ENCODE results near the gene LIN54.
"Not testable (repeated sequence)": the region's sequence is repeated elsewhere in the genome, so short reads cannot be mapped to it uniquely, and the experiment has no call there.

The LIN54 gene

GRCh38 chr4:82918091-82918490 is 92.5 kb downstream of the LIN54 start:
- H3K9me3 ChIP-seq (ENCODE audit: control insufficient read depth, low read length) = no peaks in the 10 kb centered on the region
- H3K4me3 ChIP-seq (ENCODE audit: low read length) = no peak overlapping the region
- no peak overlapping the region for H3K9ac ChIP-seq (ENCODE audit: low read length)
- H3K27me3 ChIP-seq (ENCODE audit: control insufficient read depth, insufficient read depth, low read length) = no peaks in the 10 kb centered on the region
- no peaks in the 10 kb centered on the region for H3K4me1 ChIP-seq (ENCODE audit: control insufficient read depth, insufficient read depth, low read length)
- H3K36me3 ChIP-seq (ENCODE audit: control insufficient read depth, insufficient read depth, low read length) = no peaks in the 10 kb centered on the region

- H3K27me3 ChIP-seq (ENCODE audit: control insufficient read depth, insufficient read depth, low read length); H3K9me3 ChIP-seq (ENCODE audit: control insufficient read depth, low read length); H3K4me3 ChIP-seq (ENCODE audit: low read length); H3K4me1 ChIP-seq (ENCODE audit: control insufficient read depth, insufficient read depth, low read length); H3K36me3 ChIP-seq (ENCODE audit: control insufficient read depth, insufficient read depth, low read length); H3K9ac ChIP-seq (ENCODE audit: low read length): not testable (repeated sequence)
Observed at GRCh38 chr4:82913968-82914367, 96.7 kb downstream of the LIN54 start.

GRCh38 chr4:82913305-82913704 is 97.3 kb downstream of the LIN54 start:
- Histone ChIP-seq H3K36me3 (ENCODE audit: control insufficient read depth, insufficient read depth, low read length) (no peaks in the 10 kb centered on the region), H3K9ac (ENCODE audit: low read length) (no peak overlapping the region), H3K27me3 (ENCODE audit: control insufficient read depth, insufficient read depth, low read length) (no peaks in the 10 kb centered on the region), H3K4me1 (ENCODE audit: control insufficient read depth, insufficient read depth, low read length) (no peaks in the 10 kb centered on the region), H3K4me3 (ENCODE audit: low read length) (no peak overlapping the region), H3K9me3 (ENCODE audit: control insufficient read depth, low read length) (no peaks in the 10 kb centered on the region)

GRCh38 chr4:82909326-82909725 is 101.3 kb downstream of the LIN54 start:
- Histone ChIP-seq H3K36me3 (ENCODE audit: control insufficient read depth, insufficient read depth, low read length) (no peaks in the 10 kb centered on the region), H3K9ac (ENCODE audit: low read length) (no peak overlapping the region), H3K4me3 (ENCODE audit: low read length) (no peak overlapping the region), H3K4me1 (ENCODE audit: control insufficient read depth, insufficient read depth, low read length) (no peaks in the 10 kb centered on the region), H3K9me3 (ENCODE audit: control insufficient read depth, low read length) (no peaks in the 10 kb centered on the region), H3K27me3 (ENCODE audit: control insufficient read depth, insufficient read depth, low read length) (no peaks in the 10 kb centered on the region)

GRCh38 chr4:82906469-82906868 is 104.2 kb downstream of the LIN54 start:
- no peak overlapping the region for H3K9ac ChIP-seq (ENCODE audit: low read length)
- no peaks in the 10 kb centered on the region for H3K36me3 ChIP-seq (ENCODE audit: control insufficient read depth, insufficient read depth, low read length)
- no peaks in the 10 kb centered on the region for H3K4me1 ChIP-seq (ENCODE audit: control insufficient read depth, insufficient read depth, low read length)
- H3K4me3 ChIP-seq (ENCODE audit: low read length) = no peak overlapping the region
- no peaks in the 10 kb centered on the region for H3K9me3 ChIP-seq (ENCODE audit: control insufficient read depth, low read length)
- no peaks in the 10 kb centered on the region for H3K27me3 ChIP-seq (ENCODE audit: control insufficient read depth, insufficient read depth, low read length)

GRCh38 chr4:82905205-82905604 is 105.4 kb downstream of the LIN54 start:
- H3K27me3 ChIP-seq (ENCODE audit: control insufficient read depth, insufficient read depth, low read length) = no peaks in the 10 kb centered on the region
- H3K9ac ChIP-seq (ENCODE audit: low read length) = no peak overlapping the region
- H3K4me1 ChIP-seq (ENCODE audit: control insufficient read depth, insufficient read depth, low read length) = no peaks in the 10 kb centered on the region
- H3K4me3 ChIP-seq (ENCODE audit: low read length) = no peak overlapping the region
- no peaks in the 10 kb centered on the region for H3K36me3 ChIP-seq (ENCODE audit: control insufficient read depth, insufficient read depth, low read length)
- H3K9me3 ChIP-seq (ENCODE audit: control insufficient read depth, low read length) = no peaks in the 10 kb centered on the region

- H3K4me1 ChIP-seq (ENCODE audit: control insufficient read depth, insufficient read depth, low read length) = no peaks in the 10 kb centered on the region
- no peaks in the 10 kb centered on the region for H3K9me3 ChIP-seq (ENCODE audit: control insufficient read depth, low read length)
- H3K36me3 ChIP-seq (ENCODE audit: control insufficient read depth, insufficient read depth, low read length) = no peaks in the 10 kb centered on the region
- no peak overlapping the region for H3K9ac ChIP-seq (ENCODE audit: low read length)
- no peaks in the 10 kb centered on the region for H3K27me3 ChIP-seq (ENCODE audit: control insufficient read depth, insufficient read depth, low read length)
- H3K4me3 ChIP-seq (ENCODE audit: low read length) = no peak overlapping the region
Observed at GRCh38 chr4:82903737-82904136, 106.9 kb downstream of the LIN54 start.

GRCh38 chr4:82901183-82901718 is 109.4 kb downstream of the LIN54 start:
- peak overlapping the region; percentile 99 for H3K4me3 ChIP-seq (ENCODE audit: low read length)
- peak overlapping the region; percentile 96 for H3K9ac ChIP-seq (ENCODE audit: low read length)
- no peaks in the 10 kb centered on the region for H3K9me3 ChIP-seq (ENCODE audit: control insufficient read depth, low read length)
- no peaks in the 10 kb centered on the region for H3K27me3 ChIP-seq (ENCODE audit: control insufficient read depth, insufficient read depth, low read length)
- no peaks in the 10 kb centered on the region for H3K36me3 ChIP-seq (ENCODE audit: control insufficient read depth, insufficient read depth, low read length)
- H3K4me1 ChIP-seq (ENCODE audit: control insufficient read depth, insufficient read depth, low read length) = no peaks in the 10 kb centered on the region

- no peaks in the 10 kb centered on the region for H3K36me3 ChIP-seq (ENCODE audit: control insufficient read depth, insufficient read depth, low read length)
- H3K27me3 ChIP-seq (ENCODE audit: control insufficient read depth, insufficient read depth, low read length) = no peaks in the 10 kb centered on the region
- H3K4me1 ChIP-seq (ENCODE audit: control insufficient read depth, insufficient read depth, low read length) = no peaks in the 10 kb centered on the region
- H3K4me3 ChIP-seq (ENCODE audit: low read length) = peak within 1 kb of the TSS; percentile 99
- no peaks in the 10 kb centered on the region for H3K9me3 ChIP-seq (ENCODE audit: control insufficient read depth, low read length)
- H3K9ac ChIP-seq (ENCODE audit: low read length) = peak within 1 kb of the TSS; percentile 96
Observed at GRCh38 chr4:82900411-82901182, 110.0 kb downstream of the LIN54 start, which contains the start of gene THAP9. TSS of gene THAP9 (plus strand) at chr4:82900735. CDS start at chr4:82900803, 68 bp downstream.

GRCh38 chr4:82900066-82900410 is 110.6 kb downstream of the LIN54 start:
- H3K9me3 ChIP-seq (ENCODE audit: control insufficient read depth, low read length) = no peaks in the 10 kb centered on the region
- peak overlapping the region; percentile 99 for H3K4me3 ChIP-seq (ENCODE audit: low read length)
- peak overlapping the region; percentile 96 for H3K9ac ChIP-seq (ENCODE audit: low read length)

GRCh38 chr4:82899374-82900065 is 111.1 kb downstream of the LIN54 start:
- Histone ChIP-seq H3K9me3 (ENCODE audit: control insufficient read depth, low read length) (no peaks in the 10 kb centered on the region), H3K9ac (ENCODE audit: low read length) (peak overlapping the region; percentile 96), H3K4me1 (ENCODE audit: control insufficient read depth, insufficient read depth, low read length) (no peaks in the 10 kb centered on the region), H3K36me3 (ENCODE audit: control insufficient read depth, insufficient read depth, low read length) (no peaks in the 10 kb centered on the region), H3K4me3 (ENCODE audit: low read length) (peak overlapping the region; percentile 99), H3K27me3 (ENCODE audit: control insufficient read depth, insufficient read depth, low read length) (no peaks in the 10 kb centered on the region)

More at GRCh38 chr4:82900066-82900410, 110.6 kb downstream of the LIN54 start:
- no peaks in the 10 kb centered on the region for H3K27me3 ChIP-seq (ENCODE audit: control insufficient read depth, insufficient read depth, low read length)
- no peaks in the 10 kb centered on the region for H3K4me1 ChIP-seq (ENCODE audit: control insufficient read depth, insufficient read depth, low read length)
- no peaks in the 10 kb centered on the region for H3K36me3 ChIP-seq (ENCODE audit: control insufficient read depth, insufficient read depth, low read length)

All from mucosa of stomach (tissue), 1 donor.